Left forelimb (tissue), 1 donor: ENCODE data around the gene RESP18.
"Not testable (repeated sequence)": the region's sequence is repeated elsewhere in the genome, so short reads cannot be mapped to it uniquely, and the experiment has no call there.

Source experiments
- DNase-seq: peaks from one replicate; pipeline ENCODE4 v3.0.0-alpha.2; 2018; ENCODE audit warnings: low spot score

The RESP18 gene

DNA sequence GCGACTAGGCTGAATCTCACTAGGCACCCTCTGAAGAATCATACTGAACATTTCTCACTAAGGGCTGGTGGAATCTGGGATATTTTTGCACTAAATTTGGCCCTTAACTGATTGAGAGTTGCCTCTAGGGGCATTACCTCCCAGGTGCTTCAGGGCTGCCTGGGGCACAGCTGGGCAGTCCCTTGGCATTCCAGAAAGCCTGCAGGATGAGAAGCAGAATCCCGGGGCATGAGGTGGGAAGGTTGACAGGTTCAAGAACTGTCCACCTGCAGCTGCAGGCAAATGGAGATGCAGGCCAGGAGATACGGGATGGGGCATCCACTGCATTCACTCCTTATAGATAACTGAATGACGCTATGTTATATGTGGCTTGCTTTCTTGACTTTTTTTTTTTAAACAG is 7.4 kb downstream of the RESP18 start:
- no peak for DNase-seq

DNA sequence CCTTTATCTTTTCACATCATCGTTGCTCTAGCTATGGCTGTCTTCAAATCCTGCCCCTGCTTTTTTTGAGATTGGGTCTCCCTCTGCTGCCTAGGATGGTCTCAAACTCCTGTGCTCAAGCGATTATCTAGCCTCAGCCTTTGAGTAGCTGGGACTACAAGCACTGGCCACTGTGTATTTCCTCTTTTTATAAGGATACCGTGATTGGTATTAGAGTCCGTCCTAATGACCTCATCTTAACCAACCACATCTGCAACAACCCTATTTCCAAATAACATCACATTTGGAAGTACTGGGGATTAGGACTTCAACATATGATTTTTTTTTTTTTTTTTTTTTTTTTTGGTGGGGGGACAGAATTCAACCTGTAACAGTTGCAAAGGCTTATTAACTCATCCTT is 9.1 kb downstream of the RESP18 start:
- no peak for DNase-seq

GRCh38 chr2:219314804-219315468 is 17.6 kb downstream of the RESP18 start:
- no peak for DNase-seq

DNA sequence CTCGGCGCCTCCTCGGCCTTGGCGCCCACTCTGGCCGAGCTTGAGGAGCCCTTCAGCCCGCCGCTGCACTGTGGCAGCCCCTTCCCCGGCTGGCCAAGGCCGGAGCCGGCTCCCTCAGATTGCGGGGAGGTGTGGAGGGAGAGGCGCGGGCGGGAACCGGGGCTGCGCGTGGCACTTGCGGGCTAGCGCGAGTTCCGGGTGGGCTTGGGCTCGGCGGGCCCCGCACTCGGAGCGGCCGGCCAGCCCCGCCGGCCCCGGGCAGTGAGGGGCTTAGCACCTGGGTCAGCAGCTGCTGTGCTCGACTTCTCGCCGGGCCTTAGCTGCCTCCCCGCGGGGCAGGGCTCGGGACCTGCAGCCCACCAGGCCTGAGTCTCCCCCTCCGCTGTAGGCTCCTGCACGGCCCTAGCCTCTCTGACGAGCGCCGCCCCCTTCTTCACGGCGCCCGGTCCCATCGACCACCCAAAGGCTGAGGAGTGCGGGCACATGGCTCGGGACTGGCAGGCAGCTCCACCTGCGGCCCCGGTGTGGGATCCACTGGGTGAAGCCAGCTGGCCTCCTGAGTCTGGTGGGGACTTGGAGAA is 19.8 kb downstream of the RESP18 start:
- not testable (repeated sequence) for DNase-seq

GRCh38 chr2:219309278-219309677 is 23.3 kb downstream of the RESP18 start, which contains the start of gene PTPRN:
Gene PTPRN (minus strand): TSS chr2:219309401. CDS start chr2:219309332, 69 bp downstream.
- DNase-seq: no peak

DNA sequence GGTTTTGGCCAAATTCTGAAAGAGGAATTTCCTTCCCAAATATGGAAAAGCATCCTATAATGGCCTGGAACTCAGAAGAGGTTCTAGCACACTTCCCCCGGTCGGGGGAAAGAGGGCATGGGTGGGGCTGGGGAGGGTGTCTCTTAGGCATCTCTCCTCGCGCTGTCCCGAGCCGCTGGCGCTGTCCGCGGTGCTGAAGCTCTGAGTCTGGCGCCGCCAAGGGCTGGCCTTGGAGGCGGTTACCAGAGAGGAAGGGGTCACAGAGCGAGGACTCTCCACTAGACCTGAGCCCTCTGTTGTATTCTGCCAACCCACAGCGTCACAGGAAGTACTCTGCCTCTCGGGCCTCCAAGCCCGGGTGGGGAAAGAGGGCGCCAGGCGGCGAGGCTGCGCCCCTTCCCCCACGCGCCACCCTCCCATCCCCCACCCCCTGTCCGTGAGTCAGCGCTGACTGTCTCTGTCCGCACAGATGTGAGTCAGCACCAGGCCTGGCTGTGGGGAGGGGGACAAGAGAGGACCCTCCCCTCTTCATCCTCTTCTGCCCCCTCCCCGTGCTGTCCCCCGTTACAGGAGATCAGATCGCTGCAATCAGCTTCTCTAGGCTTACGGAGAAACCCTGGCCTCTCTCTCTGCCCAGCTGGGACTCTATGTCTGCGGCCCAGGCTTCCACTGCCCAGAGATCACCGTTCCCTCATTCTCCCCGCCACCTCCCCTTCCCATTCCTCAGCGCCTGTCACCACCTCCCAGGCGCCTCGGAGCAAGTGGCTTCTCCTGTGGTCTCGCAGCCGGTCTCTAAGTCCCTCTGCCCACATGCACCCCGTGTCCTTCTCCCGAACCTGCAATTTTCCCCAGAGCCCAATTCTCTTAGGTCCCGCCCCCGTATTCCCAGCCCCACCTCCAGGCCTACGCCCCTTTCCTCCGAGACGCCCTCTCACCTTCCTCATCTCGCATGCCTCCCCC is 24.1 kb downstream of the RESP18 start:
- no peak for DNase-seq

GRCh38 chr2:219306047-219306446 is 26.5 kb downstream of the RESP18 start:
- no peak for DNase-seq

DNA sequence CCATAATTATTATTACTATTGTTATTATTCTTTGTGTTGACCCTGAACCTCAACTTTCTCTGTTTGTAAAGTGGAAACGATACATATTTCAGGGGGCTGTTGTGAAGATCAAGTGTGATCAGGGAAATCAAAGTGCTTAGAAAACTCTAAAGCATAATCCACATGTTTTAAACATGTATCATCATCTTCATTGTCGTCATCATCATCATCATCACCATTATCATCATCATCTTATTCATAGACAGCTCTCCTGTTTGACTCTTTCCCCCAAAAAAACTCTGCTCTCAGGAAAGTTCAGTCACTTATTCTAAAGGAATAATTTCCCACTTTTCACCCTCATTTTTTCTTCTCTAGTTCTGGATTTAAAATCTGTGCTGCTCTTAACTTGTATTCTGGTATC is 28.3 kb downstream of the RESP18 start:
- no peak for DNase-seq

- DNase-seq: no peak
Observed at GRCh38 chr2:219302412-219302968, 30.1 kb downstream of the RESP18 start.

GRCh38 chr2:219300022-219300421 is 32.5 kb downstream of the RESP18 start:
- DNase-seq: no peak

DNA sequence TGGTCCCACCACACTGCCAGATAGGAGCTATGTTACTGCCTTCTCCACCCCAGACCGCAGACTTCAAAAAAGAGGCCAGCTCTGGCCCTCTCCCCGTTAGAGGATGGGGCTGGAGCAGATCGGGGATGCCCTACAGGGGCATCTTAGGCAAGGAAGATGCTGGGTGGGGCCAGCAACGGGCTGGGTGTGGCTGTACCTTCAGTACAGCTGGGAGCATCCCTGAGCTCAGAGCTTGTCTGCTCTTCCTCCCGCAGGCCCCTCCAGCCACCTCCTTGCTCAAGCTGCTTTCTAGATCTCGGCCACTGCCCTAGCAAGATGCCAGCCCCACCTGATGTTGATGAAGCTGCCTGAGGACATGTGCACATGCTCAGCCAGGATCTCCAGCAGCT is 33.2 kb downstream of the RESP18 start:
- DNase-seq: no peak

- DNase-seq: peak; percentile 85
Observed at GRCh38 chr2:219298759-219299371, 33.7 kb downstream of the RESP18 start.

- DNase-seq: no peak
Observed at GRCh38 chr2:219297766-219298456, 34.6 kb downstream of the RESP18 start.

GRCh38 chr2:219296631-219297391 is 35.7 kb downstream of the RESP18 start:
- DNase-seq: no peak

DNA sequence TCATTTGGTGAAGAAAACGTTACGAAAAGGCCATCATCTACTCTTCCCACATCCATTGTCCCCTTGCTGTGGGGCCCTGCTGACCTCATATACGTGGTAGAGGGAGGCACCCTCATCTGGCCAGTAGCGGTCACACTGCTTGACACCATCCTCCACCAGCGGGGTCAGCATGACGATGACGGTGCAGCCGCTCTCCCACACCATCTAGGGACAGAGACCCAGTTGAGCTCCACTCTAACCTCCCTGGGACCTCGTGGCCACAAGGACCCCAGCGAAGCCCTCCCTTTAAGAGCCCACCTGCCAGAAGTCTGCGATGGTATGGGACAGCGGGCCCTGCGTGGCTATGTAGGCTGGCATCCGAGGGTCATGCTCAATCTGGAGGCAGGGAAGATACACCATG is 36.4 kb downstream of the RESP18 start:
- no peak for DNase-seq

DNA sequence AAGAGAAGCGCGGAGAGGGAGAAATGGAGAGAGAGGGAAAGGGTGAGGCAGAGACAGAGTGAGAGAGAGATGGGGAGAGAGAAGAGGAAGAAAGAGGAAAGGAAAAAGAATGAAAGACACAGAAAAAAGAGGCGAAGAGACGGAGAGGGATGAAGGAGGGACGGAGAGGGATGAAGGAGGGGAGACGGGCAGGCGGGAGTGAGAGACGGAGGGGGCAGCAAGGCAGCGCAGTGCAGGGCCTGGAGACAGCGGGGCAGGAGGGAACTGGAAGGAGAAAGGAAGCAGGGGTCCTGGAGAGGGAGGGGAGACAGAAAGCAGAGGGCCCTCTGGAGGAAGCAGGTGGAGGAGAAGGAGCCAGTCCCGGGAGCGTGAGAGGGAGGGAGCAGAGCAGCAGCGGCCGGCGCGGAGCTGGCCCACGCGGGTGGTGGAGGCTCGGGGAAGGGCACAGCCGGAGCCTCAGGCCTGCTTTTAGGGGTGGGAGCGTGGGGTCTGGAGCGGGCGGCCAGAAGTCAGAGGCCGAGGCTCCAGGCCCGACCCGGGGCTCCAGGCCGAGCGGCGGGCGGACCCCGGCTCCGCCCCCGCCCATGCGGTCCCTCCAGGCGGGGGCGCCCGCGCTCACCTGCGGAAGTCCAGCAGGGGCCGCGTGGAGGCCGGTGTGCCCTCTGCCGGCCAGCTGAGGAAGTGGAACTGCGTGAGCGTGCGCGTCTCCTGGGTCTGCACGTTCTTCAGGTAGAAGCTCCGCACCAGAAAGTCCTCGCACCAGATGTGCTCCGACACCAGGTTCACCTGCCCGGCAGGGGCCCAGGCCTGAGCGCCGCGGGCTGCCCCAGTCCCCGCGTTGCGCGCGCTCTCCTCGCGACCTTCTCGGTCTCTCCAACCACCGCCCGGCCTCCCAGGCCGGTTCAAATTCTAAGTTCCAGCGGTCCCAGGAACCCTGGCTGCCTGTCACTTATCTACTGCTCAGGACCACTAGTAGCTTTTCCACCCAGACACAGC is 37.9 kb downstream of the RESP18 start:
- DNase-seq: peak; percentile 91

GRCh38 chr2:219293736-219294231 is 38.8 kb downstream of the RESP18 start:
- no peak for DNase-seq

DNA sequence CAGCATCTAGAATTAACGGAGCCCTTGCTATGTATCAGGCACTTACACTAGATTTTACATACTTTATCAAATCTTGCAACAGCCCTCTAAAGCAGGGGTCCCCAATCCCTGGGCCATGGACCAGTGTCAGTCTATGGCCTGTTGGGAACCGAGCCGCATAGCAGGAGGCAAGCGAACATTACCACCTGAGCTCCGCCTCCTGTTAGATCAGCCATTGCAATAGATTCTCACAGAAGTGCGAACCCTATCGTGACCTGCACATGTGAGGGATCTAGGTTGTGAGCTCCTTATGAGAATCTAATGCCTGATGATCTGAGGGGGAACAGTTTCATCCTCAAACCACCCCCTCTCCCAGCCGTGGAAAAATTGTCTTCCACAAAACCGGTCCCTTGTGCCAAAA is 39.9 kb downstream of the RESP18 start:
- DNase-seq: no peak

GRCh38 chr2:219291910-219292490 is 40.5 kb downstream of the RESP18 start:
- DNase-seq: no peak
